ENCODE data around the gene CIAO2A. TPM values are rescaled to one million over a fixed set of nuclear protein-coding genes. Genes with fewer than 3 reads are reported as not detected.

CIAO2A gene
- total and polyA plus RNA-seq, 2 donors (not counting 3 experiments of a cell fraction or from before 2014, with no cell fraction given), result 37.1 to 55.3 TPM

DNA sequence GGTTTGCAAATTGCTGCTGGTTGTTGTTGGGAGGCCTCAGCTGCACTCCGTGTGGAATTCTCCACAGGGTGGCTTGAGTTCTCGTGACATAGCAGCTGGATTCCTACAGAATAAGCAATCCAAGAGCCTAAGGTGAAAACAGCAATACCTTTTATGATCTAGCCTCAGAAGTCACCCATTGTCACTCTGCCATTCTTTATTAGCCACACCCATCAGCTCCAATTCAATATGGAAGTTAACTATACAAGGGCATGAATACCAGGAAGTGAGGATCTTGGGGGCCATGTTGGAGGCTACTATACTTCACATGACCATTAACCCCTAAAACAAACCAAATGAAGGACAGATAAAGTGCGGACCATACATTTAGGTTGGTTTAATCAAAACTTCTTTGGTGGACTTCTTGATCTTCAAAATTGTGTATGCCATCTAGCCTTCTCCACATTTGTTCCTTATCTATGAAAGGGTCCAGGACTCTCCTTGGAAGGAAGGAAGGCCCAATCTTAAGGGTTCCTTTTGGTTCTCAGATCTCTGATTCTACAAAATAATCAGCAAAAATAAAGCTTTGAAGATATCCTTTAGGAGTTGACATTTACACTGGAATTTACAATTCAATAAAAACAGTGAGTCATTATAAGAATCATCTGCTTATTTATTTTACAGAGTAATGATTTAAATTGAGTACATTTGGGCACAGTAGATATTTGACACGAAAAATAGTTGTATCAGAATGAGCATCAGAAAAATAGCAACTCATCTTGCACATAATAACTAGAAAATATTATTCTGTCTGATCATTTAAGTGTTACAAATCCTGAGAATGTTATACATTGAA lies 21.5 kb downstream of the CIAO2A start:
- H3K27ac ChIP-seq (ENCODE audit: insufficient read depth, low read depth, low read length), result peak overlapping the region; percentile 46
- DNase-seq (ENCODE audit: low read depth, low spot score), result no peak
- ChIA-PET CTCF (interaction anchor here (0.6 to 6.9 kb wide), 11 partner anchors 14 to 462 kb away, joined by 3 to 72 read pairs (median 4); partner anchors contain the start of genes CIAO2A and DAPK2), POLR2A (interaction anchor here (1.4 kb wide), 1 partner anchor 22 kb away, joined by 5 read pairs; the partner anchor contains the start of gene CIAO2A)
- dilution Hi-C loops (cut with MboI; ENCODE audit: extremely low pct_ligation_motif_present, low sequenced_read_pairs), result no loop called here
- FAIRE-seq, result no peak
- H3K4me3 ChIP-seq (replicated peaks in 1 of 3; ENCODE audit: insufficient read depth in 1 of 3, low read depth in 1 of 3, low read length in 3 of 3), result no peak overlapping the region
- H4K20me1 ChIP-seq (replicated peaks; ENCODE audit: control insufficient read depth, extremely low read depth, insufficient read depth, low read length), result no peaks in the 10 kb centered on the region
- no peaks in the 10 kb centered on the region for H3K9me1 ChIP-seq (replicated peaks; ENCODE audit: control insufficient read depth, extremely low read depth, insufficient read depth, low read length)
- intact Hi-C loops (cut with micrococcal nuclease), result no loop called here
- no peak overlapping the region for H2AFZ ChIP-seq (ENCODE audit: low read depth, low read length)
- no peaks in the 10 kb centered on the region for H3K36me3 ChIP-seq (ENCODE audit: control insufficient read depth in 2 of 2, extremely low read depth in 1 of 2, insufficient read depth in 2 of 2, low read length in 2 of 2)
- H3K4me2 ChIP-seq (ENCODE audit: insufficient read depth, low read length), result no peak overlapping the region
- TF ChIP-seq MYC (IDR thresholded peaks at IDR 0.05; ENCODE audit: low read depth, low read length) (no peak), FOS (IDR thresholded peaks at IDR 0.05; ENCODE audit: borderline replicate concordance, insufficient read depth, low read length) (peak; percentile 15)
- no TSS peak for BruUV-seq (replicated peaks)
- no peaks in the 10 kb centered on the region for H3K79me2 ChIP-seq (ENCODE audit: control insufficient read depth, insufficient read depth, low read length)
- H3K9ac ChIP-seq (replicated peaks; ENCODE audit: extremely low read depth, insufficient read depth, low read length), result no peak overlapping the region
- H3K27me3 ChIP-seq (ENCODE audit: control insufficient read depth in 2 of 2, insufficient read depth in 2 of 2, low read length in 2 of 2), result no peaks in the 10 kb centered on the region
- H3K9me3 ChIP-seq (replicated peaks; ENCODE audit: control insufficient read depth, insufficient read depth, low read length), result no peaks in the 10 kb centered on the region
- H3K4me1 ChIP-seq (ENCODE audit: control insufficient read depth, extremely low read depth, insufficient read depth, low read length), result peaks cover 28% of the 10 kb centered on the region

- dilution Hi-C loops (cut with MboI; ENCODE audit: extremely low pct_ligation_motif_present, low sequenced_read_pairs), result no loop called here
- peak; percentile 86 for DNase-seq (ENCODE audit: low read depth, low spot score)
- ChIA-PET POLR2A (interaction anchor here (0.5 to 1.4 kb wide), 4 partner anchors 23 to 954 kb away, joined by 4 to 8 read pairs (median 4); partner anchors contain the start of gene CIAO2A), CTCF (interaction anchor here (0.6 to 6.9 kb wide), 12 partner anchors 15 to 461 kb away, joined by 3 to 72 read pairs (median 4); partner anchors contain the start of genes CIAO2A and DAPK2)
- H3K9me1 ChIP-seq (replicated peaks; ENCODE audit: control insufficient read depth, extremely low read depth, insufficient read depth, low read length), result no peaks in the 10 kb centered on the region
- H3K9ac ChIP-seq (replicated peaks; ENCODE audit: extremely low read depth, insufficient read depth, low read length), result no peak overlapping the region
- H3K79me2 ChIP-seq (ENCODE audit: control insufficient read depth, insufficient read depth, low read length), result no peaks in the 10 kb centered on the region
- TF ChIP-seq FOS (IDR thresholded peaks at IDR 0.05; ENCODE audit: borderline replicate concordance, insufficient read depth, low read length) (peak; percentile 72), JUN (IDR thresholded peaks at IDR 0.05; ENCODE audit: borderline replicate concordance, insufficient read depth, insufficient read length, low read depth) (peak; percentile 65), POLR2AphosphoS5 (IDR thresholded peaks at IDR 0.05; ENCODE audit: insufficient read depth, low read depth, low read length) (no peak), EZH2 (IDR thresholded peaks at IDR 0.05; ENCODE audit: borderline replicate concordance, low read depth, low read length, severe bottlenecking) (no peak), MYC (IDR thresholded peaks at IDR 0.05; ENCODE audit: low read depth, low read length) (no peak), CTCF (IDR thresholded peaks at IDR 0.05; ENCODE audit: extremely low read depth in 1 of 2, insufficient read depth in 1 of 2, low read depth in 1 of 2, low read length in 2 of 2) (no peak), POLR2A (IDR thresholded peaks at IDR 0.05; ENCODE audit: low read depth, low read length) (no peak), GATA2 (IDR thresholded peaks at IDR 0.05; ENCODE audit: insufficient read depth, insufficient read length, low read depth, low read length) (no peak)
- TF ChIP-seq, protein P1, sequence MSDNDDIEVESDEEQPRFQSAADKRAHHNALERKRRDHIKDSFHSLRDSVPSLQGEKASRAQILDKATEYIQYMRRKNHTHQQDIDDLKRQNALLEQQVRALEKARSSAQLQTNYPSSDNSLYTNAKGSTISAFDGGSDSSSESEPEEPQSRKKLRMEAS (IDR thresholded peaks at IDR 0.05; ENCODE audit: insufficient read depth, insufficient read length), result peak; percentile 69
- no peaks in the 10 kb centered on the region for H4K20me1 ChIP-seq (replicated peaks; ENCODE audit: control insufficient read depth, extremely low read depth, insufficient read depth, low read length)
- no peaks in the 10 kb centered on the region for H3K36me3 ChIP-seq (ENCODE audit: control insufficient read depth in 2 of 2, extremely low read depth in 1 of 2, insufficient read depth in 2 of 2, low read length in 2 of 2)
- intact Hi-C loops (cut with micrococcal nuclease), result no loop called here
- H3K9me3 ChIP-seq (replicated peaks; ENCODE audit: control insufficient read depth, insufficient read depth, low read length), result no peaks in the 10 kb centered on the region
- no peak overlapping the region for H3K4me3 ChIP-seq (replicated peaks in 1 of 3; ENCODE audit: insufficient read depth in 1 of 3, low read depth in 1 of 3, low read length in 3 of 3)
- no peaks in the 10 kb centered on the region for H3K27me3 ChIP-seq (ENCODE audit: control insufficient read depth in 2 of 2, insufficient read depth in 2 of 2, low read length in 2 of 2)
- H3K27ac ChIP-seq (ENCODE audit: insufficient read depth, low read depth, low read length), result peak overlapping the region; percentile 60
- no TSS peak for BruUV-seq (replicated peaks)
- FAIRE-seq, result peak; percentile 93
- peaks cover 28% of the 10 kb centered on the region for H3K4me1 ChIP-seq (ENCODE audit: control insufficient read depth, extremely low read depth, insufficient read depth, low read length)
- no peak overlapping the region for H3K4me2 ChIP-seq (ENCODE audit: insufficient read depth, low read length)
- H2AFZ ChIP-seq (ENCODE audit: low read depth, low read length), result no peak overlapping the region
Observed at GRCh38 chr15:64070965-64071851, 22.4 kb downstream of the CIAO2A start.
